ENCODE measurements around the gene EGF.

Gene EGF

DNA sequence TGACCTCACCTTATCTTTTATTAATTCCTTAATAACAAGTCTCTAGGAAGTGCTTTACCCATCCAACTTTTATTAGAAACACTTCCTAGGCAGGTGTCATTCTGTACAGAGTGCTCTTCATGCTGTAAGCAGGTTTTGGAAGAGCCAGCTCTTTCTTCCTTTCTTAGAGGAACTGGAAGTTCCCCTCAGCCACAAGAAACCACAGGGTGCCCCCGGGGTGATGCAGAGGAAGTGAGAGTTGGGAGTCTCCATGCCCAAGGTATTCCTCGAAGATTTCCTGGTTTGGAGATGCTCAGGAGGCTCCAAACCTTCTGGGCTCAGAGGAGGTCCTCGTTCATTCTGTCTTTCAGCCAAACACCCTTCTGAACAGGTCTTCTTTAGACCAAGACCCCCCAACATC is 83.8 kb downstream of the EGF start:
- Histone ChIP-seq H3K27me3 (ENCODE audit: control insufficient read depth, insufficient read depth, low read length) (no peaks in the 10 kb centered on the region), H3K4me1 (ENCODE audit: control insufficient read depth, insufficient read depth, low read length) (no peaks in the 10 kb centered on the region), H3K9ac (ENCODE audit: low read length) (no peak overlapping the region), H3K9me3 (ENCODE audit: control insufficient read depth, insufficient read depth, low read depth, low read length) (no peaks in the 10 kb centered on the region), H3K27ac (ENCODE audit: low read depth, low read length) (no peak overlapping the region), H3K4me3 (ENCODE audit: low read depth, low read length) (no peak overlapping the region), H3K36me3 (ENCODE audit: control insufficient read depth, insufficient read depth, low read length) (no peaks in the 10 kb centered on the region)

DNA sequence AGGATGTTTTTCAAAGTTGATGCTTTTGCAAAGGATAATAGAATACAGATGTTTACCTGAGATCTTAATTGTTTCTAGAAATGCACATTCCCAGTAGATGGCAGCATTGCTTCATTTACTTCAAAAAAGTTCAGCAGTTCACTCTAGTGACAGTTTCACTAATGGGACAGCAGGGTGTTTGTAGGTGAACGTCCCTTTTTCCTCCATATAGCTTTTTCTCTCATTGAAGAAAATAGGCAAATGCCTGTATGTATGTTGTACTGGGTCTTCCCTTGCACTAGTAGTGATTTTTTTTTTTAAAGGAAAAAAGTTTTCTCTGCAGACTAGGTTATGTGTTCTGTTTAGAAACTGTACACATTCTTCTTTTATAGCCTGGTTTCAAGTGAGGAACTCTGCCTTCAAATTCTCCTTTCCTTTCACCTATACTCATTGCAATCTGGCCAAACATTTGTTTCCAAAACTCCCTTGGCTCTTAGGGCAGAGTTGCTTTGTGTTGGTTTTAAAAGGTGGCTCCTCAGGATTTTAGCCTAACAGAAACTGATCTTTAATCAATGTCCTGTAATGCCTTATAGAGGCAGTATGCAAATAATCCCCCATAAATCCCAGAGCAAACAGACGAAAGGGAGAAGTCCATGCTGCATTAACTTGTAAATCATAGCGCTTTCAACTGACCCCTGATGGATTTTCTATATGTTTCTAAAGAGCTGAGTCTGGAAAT is 86.3 kb downstream of the EGF start:
- Histone ChIP-seq H3K9me3 (ENCODE audit: control insufficient read depth, insufficient read depth, low read depth, low read length) (no peaks in the 10 kb centered on the region), H3K27ac (ENCODE audit: low read depth, low read length) (no peak overlapping the region), H3K4me3 (ENCODE audit: low read depth, low read length) (no peak overlapping the region), H3K36me3 (ENCODE audit: control insufficient read depth, insufficient read depth, low read length) (no peaks in the 10 kb centered on the region), H3K9ac (ENCODE audit: low read length) (no peak overlapping the region), H3K4me1 (ENCODE audit: control insufficient read depth, insufficient read depth, low read length) (no peaks in the 10 kb centered on the region), H3K27me3 (ENCODE audit: control insufficient read depth, insufficient read depth, low read length) (no peaks in the 10 kb centered on the region)

- no peaks in the 10 kb centered on the region for H3K4me1 ChIP-seq (ENCODE audit: control insufficient read depth, insufficient read depth, low read length)
- H3K9ac ChIP-seq (ENCODE audit: low read length) = no peak overlapping the region
- H3K27ac ChIP-seq (ENCODE audit: low read depth, low read length) = no peak overlapping the region
- no peaks in the 10 kb centered on the region for H3K9me3 ChIP-seq (ENCODE audit: control insufficient read depth, insufficient read depth, low read depth, low read length)
- no peaks in the 10 kb centered on the region for H3K27me3 ChIP-seq (ENCODE audit: control insufficient read depth, insufficient read depth, low read length)
- no peaks in the 10 kb centered on the region for H3K36me3 ChIP-seq (ENCODE audit: control insufficient read depth, insufficient read depth, low read length)
- no peak overlapping the region for H3K4me3 ChIP-seq (ENCODE audit: low read depth, low read length)
These were observed 86.9 kb downstream of the EGF start for GRCh38 chr4:109999585-109999912.

- Histone ChIP-seq H3K4me3 (ENCODE audit: low read depth, low read length) (no peak overlapping the region), H3K36me3 (ENCODE audit: control insufficient read depth, insufficient read depth, low read length) (no peaks in the 10 kb centered on the region), H3K9ac (ENCODE audit: low read length) (no peak overlapping the region), H3K27ac (ENCODE audit: low read depth, low read length) (no peak overlapping the region), H3K4me1 (ENCODE audit: control insufficient read depth, insufficient read depth, low read length) (no peaks in the 10 kb centered on the region), H3K27me3 (ENCODE audit: control insufficient read depth, insufficient read depth, low read length) (no peaks in the 10 kb centered on the region), H3K9me3 (ENCODE audit: control insufficient read depth, insufficient read depth, low read depth, low read length) (no peaks in the 10 kb centered on the region)
These were observed 89.6 kb downstream of the EGF start for GRCh38 chr4:110002326-110002725.

DNA sequence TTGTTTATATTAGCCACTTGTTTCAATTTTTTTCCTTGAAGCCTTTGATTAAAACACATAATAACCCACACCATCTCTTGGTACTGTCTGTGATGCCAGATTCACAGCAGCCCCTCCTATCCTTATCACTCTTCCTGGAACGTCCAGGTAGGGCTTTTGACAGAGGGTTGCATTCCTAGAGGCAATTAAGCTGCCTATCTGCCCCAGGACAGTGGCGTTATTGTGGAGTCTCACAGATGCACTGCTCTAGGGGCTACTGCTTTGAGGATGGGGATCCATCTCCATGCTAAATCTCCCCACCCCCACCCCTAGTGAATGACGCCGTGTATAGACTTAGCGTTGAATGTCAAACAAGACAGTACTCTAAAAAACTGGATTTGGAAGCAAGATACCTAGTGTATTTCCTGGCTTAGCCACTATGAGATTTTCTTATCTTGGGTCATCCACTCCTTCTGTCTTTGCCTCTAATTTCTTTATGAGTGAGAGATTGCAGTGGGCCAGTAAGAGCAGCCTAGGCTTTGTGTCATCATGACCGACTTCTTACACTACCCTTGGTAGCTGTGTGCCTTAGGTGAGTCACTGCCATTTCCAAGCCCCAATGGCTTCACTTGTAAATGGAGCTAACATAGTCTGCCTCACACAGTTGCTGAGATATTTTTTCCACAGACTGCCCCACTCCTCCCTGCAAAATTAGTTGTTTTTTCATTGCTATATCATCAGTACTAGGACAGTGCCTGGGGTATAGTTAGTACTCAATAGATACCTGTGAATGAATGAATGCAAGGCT is 90.9 kb downstream of the EGF start:
- no peak overlapping the region for H3K9ac ChIP-seq (ENCODE audit: low read length)
- no peaks in the 10 kb centered on the region for H3K4me1 ChIP-seq (ENCODE audit: control insufficient read depth, insufficient read depth, low read length)
- no peak overlapping the region for H3K4me3 ChIP-seq (ENCODE audit: low read depth, low read length)
- H3K36me3 ChIP-seq (ENCODE audit: control insufficient read depth, insufficient read depth, low read length) = no peaks in the 10 kb centered on the region
- no peaks in the 10 kb centered on the region for H3K27me3 ChIP-seq (ENCODE audit: control insufficient read depth, insufficient read depth, low read length)
- H3K27ac ChIP-seq (ENCODE audit: low read depth, low read length) = no peak overlapping the region
- no peaks in the 10 kb centered on the region for H3K9me3 ChIP-seq (ENCODE audit: control insufficient read depth, insufficient read depth, low read depth, low read length)

- Histone ChIP-seq H3K4me1 (ENCODE audit: control insufficient read depth, insufficient read depth, low read length) (peaks cover 4% of the 10 kb centered on the region; the same call in 1 of the 2 replicates), H3K27ac (ENCODE audit: low read depth, low read length) (no peak overlapping the region), H3K9me3 (ENCODE audit: control insufficient read depth, insufficient read depth, low read depth, low read length) (no peaks in the 10 kb centered on the region), H3K9ac (ENCODE audit: low read length) (no peak overlapping the region), H3K4me3 (ENCODE audit: low read depth, low read length) (no peak overlapping the region), H3K36me3 (ENCODE audit: control insufficient read depth, insufficient read depth, low read length) (no peaks in the 10 kb centered on the region), H3K27me3 (ENCODE audit: control insufficient read depth, insufficient read depth, low read length) (no peaks in the 10 kb centered on the region)
These were observed 91.9 kb downstream of the EGF start for GRCh38 chr4:110004556-110004955.

DNA sequence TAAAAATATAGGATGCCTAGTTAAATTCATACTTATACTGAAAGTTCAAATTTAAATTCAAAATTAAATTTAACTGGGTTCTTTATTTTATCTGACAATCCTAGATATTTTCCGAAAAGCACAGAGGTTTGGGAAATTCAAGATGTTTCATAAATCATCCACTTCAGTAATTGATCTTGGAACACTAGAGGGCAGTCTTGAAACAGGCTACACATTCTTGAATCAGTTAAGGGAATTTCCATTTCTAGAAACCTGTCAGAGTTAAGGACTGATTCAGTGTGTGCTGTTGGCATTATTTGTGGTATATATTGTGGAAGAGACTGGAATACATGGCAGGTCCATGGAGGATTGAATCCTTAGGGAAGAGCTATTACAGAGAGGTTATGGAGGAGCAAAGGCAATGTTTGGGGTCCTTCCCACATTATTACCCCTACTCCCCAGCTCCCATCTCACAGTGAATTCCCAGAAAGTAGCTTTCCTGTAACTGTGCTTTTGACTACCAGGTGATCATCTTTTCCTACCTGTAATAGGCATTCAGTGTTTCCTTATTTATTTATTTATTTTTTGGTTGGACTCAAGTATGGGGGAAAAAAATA is 92.9 kb downstream of the EGF start:
- Histone ChIP-seq H3K4me3 (ENCODE audit: low read depth, low read length) (no peak overlapping the region), H3K4me1 (ENCODE audit: control insufficient read depth, insufficient read depth, low read length) (peaks cover 5% of the 10 kb centered on the region; the same call in 1 of the 2 replicates), H3K9me3 (ENCODE audit: control insufficient read depth, insufficient read depth, low read depth, low read length) (no peaks in the 10 kb centered on the region)

DNA sequence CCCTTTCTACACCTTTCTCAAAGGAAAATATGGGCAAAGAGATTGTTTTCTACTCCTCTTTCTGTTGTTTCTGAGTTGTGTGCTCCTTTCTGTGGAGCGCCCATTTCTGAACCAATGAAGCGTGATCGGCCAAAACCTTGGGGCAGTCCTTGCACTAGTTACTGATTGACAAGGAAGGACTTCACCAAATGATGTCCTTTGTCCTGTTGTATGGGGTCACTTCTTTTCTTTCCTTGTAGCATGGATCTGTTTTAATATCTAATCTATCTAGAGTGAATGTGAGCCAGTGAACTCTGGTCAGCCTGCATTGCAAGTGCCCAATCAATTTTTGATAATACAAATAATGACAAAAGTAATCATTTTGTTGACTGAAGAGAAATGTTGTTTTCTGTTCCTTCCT is 94.5 kb downstream of the EGF start:
- Histone ChIP-seq H3K4me3 (ENCODE audit: low read depth, low read length) (no peak overlapping the region), H3K4me1 (ENCODE audit: control insufficient read depth, insufficient read depth, low read length) (peaks cover 5% of the 10 kb centered on the region; the same call in 1 of the 2 replicates)

More for the DNA sequence above, 92.9 kb downstream of the EGF start:
- Histone ChIP-seq H3K36me3 (ENCODE audit: control insufficient read depth, insufficient read depth, low read length) (no peaks in the 10 kb centered on the region), H3K27me3 (ENCODE audit: control insufficient read depth, insufficient read depth, low read length) (no peaks in the 10 kb centered on the region), H3K9ac (ENCODE audit: low read length) (no peak overlapping the region), H3K27ac (ENCODE audit: low read depth, low read length) (no peak overlapping the region)

DNA sequence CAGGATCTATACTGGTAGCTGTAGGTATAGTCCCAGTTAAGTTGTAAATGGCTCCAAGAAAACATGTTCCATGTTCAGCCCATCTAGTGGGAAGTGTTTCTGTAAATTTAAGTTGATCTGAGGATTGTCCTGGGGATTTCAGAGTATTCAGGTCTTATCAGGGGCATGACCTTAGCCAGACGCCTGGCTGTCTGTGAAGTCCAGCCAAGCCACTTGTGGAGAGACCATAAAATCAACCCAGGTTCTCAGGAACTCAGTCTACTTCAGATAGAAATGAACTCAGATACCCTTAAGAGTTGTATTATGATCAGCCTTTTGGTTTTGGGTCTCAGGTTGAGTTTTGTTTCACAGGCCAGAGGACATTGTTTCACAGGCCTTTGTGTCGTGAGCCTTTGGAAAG is 95.9 kb downstream of the EGF start:
- H3K9ac ChIP-seq (ENCODE audit: low read length) = no peak overlapping the region
- H3K36me3 ChIP-seq (ENCODE audit: control insufficient read depth, insufficient read depth, low read length) = no peaks in the 10 kb centered on the region
- H3K27ac ChIP-seq (ENCODE audit: low read depth, low read length) = no peak overlapping the region
- no peaks in the 10 kb centered on the region for H3K27me3 ChIP-seq (ENCODE audit: control insufficient read depth, insufficient read depth, low read length)
- H3K4me1 ChIP-seq (ENCODE audit: control insufficient read depth, insufficient read depth, low read length) = peaks cover 5% of the 10 kb centered on the region; the same call in 1 of the 2 replicates
- no peak overlapping the region for H3K4me3 ChIP-seq (ENCODE audit: low read depth, low read length)
- H3K9me3 ChIP-seq (ENCODE audit: control insufficient read depth, insufficient read depth, low read depth, low read length) = no peaks in the 10 kb centered on the region

More for the DNA sequence above, 94.5 kb downstream of the EGF start:
- Histone ChIP-seq H3K27ac (ENCODE audit: low read depth, low read length) (no peak overlapping the region), H3K36me3 (ENCODE audit: control insufficient read depth, insufficient read depth, low read length) (no peaks in the 10 kb centered on the region), H3K9me3 (ENCODE audit: control insufficient read depth, insufficient read depth, low read depth, low read length) (no peaks in the 10 kb centered on the region), H3K27me3 (ENCODE audit: control insufficient read depth, insufficient read depth, low read length) (no peaks in the 10 kb centered on the region), H3K9ac (ENCODE audit: low read length) (no peak overlapping the region)

DNA sequence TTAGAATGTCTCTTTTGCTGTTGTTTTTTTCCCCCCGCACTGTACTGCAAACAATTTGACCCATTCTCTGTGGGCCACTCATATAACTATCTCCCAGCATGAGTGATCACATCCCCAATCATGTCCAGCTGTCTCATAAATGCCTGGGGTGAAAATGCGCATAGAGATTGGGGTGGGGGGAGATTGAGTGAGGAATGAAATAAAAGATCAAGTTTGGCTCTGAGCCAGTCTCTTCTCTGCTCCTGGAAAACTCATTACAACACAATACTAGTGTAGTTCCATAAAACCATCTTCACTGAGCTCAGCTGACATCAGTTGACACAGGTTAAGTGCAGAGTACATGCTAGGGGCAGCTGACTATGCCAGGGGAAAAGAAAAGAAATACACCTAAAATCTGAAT is 96.9 kb downstream of the EGF start:
- no peak overlapping the region for H3K4me3 ChIP-seq (ENCODE audit: low read depth, low read length)
- peaks cover 5% of the 10 kb centered on the region; the same call in 1 of the 2 replicates for H3K4me1 ChIP-seq (ENCODE audit: control insufficient read depth, insufficient read depth, low read length)
- H3K36me3 ChIP-seq (ENCODE audit: control insufficient read depth, insufficient read depth, low read length) = no peaks in the 10 kb centered on the region
- no peaks in the 10 kb centered on the region for H3K9me3 ChIP-seq (ENCODE audit: control insufficient read depth, insufficient read depth, low read depth, low read length)
- H3K27ac ChIP-seq (ENCODE audit: low read depth, low read length) = no peak overlapping the region
- H3K9ac ChIP-seq (ENCODE audit: low read length) = no peak overlapping the region
- H3K27me3 ChIP-seq (ENCODE audit: control insufficient read depth, insufficient read depth, low read length) = no peaks in the 10 kb centered on the region

- peaks cover 5% of the 10 kb centered on the region; the same call in 1 of the 2 replicates for H3K4me1 ChIP-seq (ENCODE audit: control insufficient read depth, insufficient read depth, low read length)
- H3K9me3 ChIP-seq (ENCODE audit: control insufficient read depth, insufficient read depth, low read depth, low read length) = no peaks in the 10 kb centered on the region
- H3K9ac ChIP-seq (ENCODE audit: low read length) = no peak overlapping the region
- H3K27ac ChIP-seq (ENCODE audit: low read depth, low read length) = no peak overlapping the region
- H3K4me3 ChIP-seq (ENCODE audit: low read depth, low read length) = no peak overlapping the region
- no peaks in the 10 kb centered on the region for H3K36me3 ChIP-seq (ENCODE audit: control insufficient read depth, insufficient read depth, low read length)
- no peaks in the 10 kb centered on the region for H3K27me3 ChIP-seq (ENCODE audit: control insufficient read depth, insufficient read depth, low read length)
These were observed 98.1 kb downstream of the EGF start for GRCh38 chr4:110010797-110011196.
